PFSK-1 (cell line): ENCODE results near the gene BCAS3.

Experiments
- POLR2AphosphoS5 ChIP-seq: IDR thresholded peaks from 2 replicates; pipeline ENCODE4 v1.6.1; 2012; ENCODE audit warnings: low read depth, mild to moderate bottlenecking, control low read depth, low read length, moderate library complexity
- REST ChIP-seq, 2 experiments: IDR thresholded peaks; 2 replicates each; pipeline versions ENCODE4 v1.6.1 to v1.8.0; 2011 to 2012; ENCODE audit warnings: low read depth in 2 of 2, low read length in 2 of 2, control low read depth in 1 of 2, inconsistent platforms in 1 of 2, mild to moderate bottlenecking in 1 of 2, moderate library complexity in 1 of 2; ENCODE audit not compliant: insufficient read depth in 1 of 2

- TF ChIP-seq POLR2AphosphoS5 = no peak
- TF ChIP-seq REST (IDR thresholded peaks at IDR 0.05; ENCODE audit: insufficient read depth in 1 of 2, low read depth in 2 of 2, low read length in 2 of 2) = no peak
Observed at GRCh38 chr17:61335105-61335844, 657.6 kb downstream of the BCAS3 start.
